Activated T-cell treated with anti-CD3 and anti-CD28 coated beads, Interleukin-2, amount 50 U/mL, for 4 hours (primary cell): Measurements from ENCODE around the gene COL5A2. TPM values are rescaled to one million over a fixed set of nuclear protein-coding genes. Genes with fewer than 3 reads are reported as not detected.

ENCODE experiments used
- ATAC-seq, 2 donors: fragments of 200-7000 bp; cut with Tn5 transposase; one replicate each; pipeline ENCODE4 v1.10.0; 2021
- DNase-seq: peaks from one replicate; pipeline ENCODE4 v3.0.0-alpha.2; 2020
- H3K27me3 Mint-ChIP-seq: one replicate; pipeline ENCODE4 v1.8.0; 2021; ENCODE audit warnings: low read depth, mixed read lengths
- H3K36me3 Mint-ChIP-seq: one replicate; pipeline ENCODE4 v1.8.0; 2022; ENCODE audit warnings: mixed read lengths; ENCODE audit not compliant: insufficient read depth
- H3K4me1 Mint-ChIP-seq: one replicate; pipeline ENCODE4 v1.8.0; 2021; ENCODE audit warnings: low read depth, mixed read lengths
- H3K4me3 Mint-ChIP-seq: one replicate; pipeline ENCODE4 v1.8.0; 2021; ENCODE audit warnings: mild to moderate bottlenecking, moderate library complexity, mixed read lengths
- H3K9me3 Mint-ChIP-seq: one replicate; pipeline ENCODE4 v1.8.0; 2021; ENCODE audit warnings: mixed read lengths
- total RNA-seq, 3 donors: library from RNA; stranded (reverse); gene quantifications; one replicate each; pipeline ENCODE4 v1.2.1, GENCODE V29; 2021

The COL5A2 gene
- 1 to 10 TPM; 2.1 to 9.5 (median 4.4) TPM for total RNA-seq

GRCh38 chr2:189179570-189179950 lies at the start of gene COL5A2:
Gene COL5A2, minus strand, starts transcription at chr2:189179761. Its CDS starts 157 bp downstream, at chr2:189179604.
- ATAC-seq (no peak), DNase-seq (no peak)
- Mint-ChIP-seq H3K4me3 (peak within 1 kb of the TSS; percentile 51), H3K4me1 (peaks cover 12% of the 10 kb centered on the region), H3K36me3 (no peaks in the 10 kb centered on the region), H3K27me3 (peaks cover 14% of the 10 kb centered on the region), H3K9me3 (no peaks in the 10 kb centered on the region)

- DNase-seq (no peak), ATAC-seq (no peak)
- no peaks in the 10 kb centered on the region for H3K27me3 Mint-ChIP-seq
- H3K4me3 Mint-ChIP-seq, result no peak overlapping the region
- no peaks in the 10 kb centered on the region for H3K36me3 Mint-ChIP-seq
- H3K4me1 Mint-ChIP-seq, result peaks cover 7% of the 10 kb centered on the region
- H3K9me3 Mint-ChIP-seq, result no peaks in the 10 kb centered on the region
These were observed 46.5 kb upstream of the COL5A2 start for GRCh38 chr2:189226017-189226416.

- H3K4me1 Mint-ChIP-seq, result peaks cover 7% of the 10 kb centered on the region
- no peak overlapping the region for H3K4me3 Mint-ChIP-seq
- no peaks in the 10 kb centered on the region for H3K27me3 Mint-ChIP-seq
- H3K36me3 Mint-ChIP-seq, result no peaks in the 10 kb centered on the region
- DNase-seq (no peak), ATAC-seq (no peak)
- no peaks in the 10 kb centered on the region for H3K9me3 Mint-ChIP-seq
These were observed 45.5 kb upstream of the COL5A2 start for GRCh38 chr2:189225032-189225431.

- H3K27me3 Mint-ChIP-seq, result no peaks in the 10 kb centered on the region
- no peak for DNase-seq
These were observed 43.0 kb upstream of the COL5A2 start for GRCh38 chr2:189222468-189223105.

GRCh38 chr2:189221811-189222467 lies 42.4 kb upstream of the COL5A2 start:
- Mint-ChIP-seq H3K9me3 (no peaks in the 10 kb centered on the region), H3K4me1 (peaks cover 9% of the 10 kb centered on the region), H3K4me3 (no peak overlapping the region), H3K27me3 (no peaks in the 10 kb centered on the region), H3K36me3 (no peaks in the 10 kb centered on the region)
- ATAC-seq (no peak), DNase-seq (no peak)

More at GRCh38 chr2:189222468-189223105, 43.0 kb upstream of the COL5A2 start:
- ATAC-seq, result no peak
- no peaks in the 10 kb centered on the region for H3K36me3 Mint-ChIP-seq
- H3K9me3 Mint-ChIP-seq, result no peaks in the 10 kb centered on the region
- H3K4me1 Mint-ChIP-seq, result peaks cover 9% of the 10 kb centered on the region
- H3K4me3 Mint-ChIP-seq, result no peak overlapping the region

- Mint-ChIP-seq H3K4me1 (peaks cover 3% of the 10 kb centered on the region), H3K36me3 (no peaks in the 10 kb centered on the region), H3K27me3 (no peaks in the 10 kb centered on the region), H3K9me3 (no peaks in the 10 kb centered on the region), H3K4me3 (no peak overlapping the region)
- DNase-seq, result no peak
- no peak for ATAC-seq
These were observed 38.7 kb upstream of the COL5A2 start for GRCh38 chr2:189218236-189218635.

GRCh38 chr2:189217541-189217940 lies 38.0 kb upstream of the COL5A2 start:
- Mint-ChIP-seq H3K36me3 (no peaks in the 10 kb centered on the region), H3K4me1 (peaks cover 1% of the 10 kb centered on the region), H3K27me3 (no peaks in the 10 kb centered on the region)

GRCh38 chr2:189217051-189217450 lies 37.5 kb upstream of the COL5A2 start:
- ATAC-seq (no peak), DNase-seq (no peak)
- H3K36me3 Mint-ChIP-seq, result no peaks in the 10 kb centered on the region
- H3K4me1 Mint-ChIP-seq, result peaks cover 1% of the 10 kb centered on the region
- no peak overlapping the region for H3K4me3 Mint-ChIP-seq
- H3K27me3 Mint-ChIP-seq, result no peaks in the 10 kb centered on the region
- H3K9me3 Mint-ChIP-seq, result no peaks in the 10 kb centered on the region

More at GRCh38 chr2:189217541-189217940, 38.0 kb upstream of the COL5A2 start:
- no peaks in the 10 kb centered on the region for H3K9me3 Mint-ChIP-seq
- no peak for DNase-seq
- no peak overlapping the region for H3K4me3 Mint-ChIP-seq
- no peak for ATAC-seq

GRCh38 chr2:189214484-189214883 lies 34.9 kb upstream of the COL5A2 start:
- no peaks in the 10 kb centered on the region for H3K36me3 Mint-ChIP-seq
- peaks cover 7% of the 10 kb centered on the region for H3K4me1 Mint-ChIP-seq
- no peak overlapping the region for H3K4me3 Mint-ChIP-seq

GRCh38 chr2:189213250-189213649 lies 33.7 kb upstream of the COL5A2 start:
- no peak for DNase-seq
- Mint-ChIP-seq H3K4me3 (no peak overlapping the region), H3K36me3 (no peaks in the 10 kb centered on the region), H3K27me3 (no peaks in the 10 kb centered on the region), H3K4me1 (peaks cover 7% of the 10 kb centered on the region), H3K9me3 (no peaks in the 10 kb centered on the region)
- ATAC-seq, result no peak

More at GRCh38 chr2:189214484-189214883, 34.9 kb upstream of the COL5A2 start:
- Mint-ChIP-seq H3K9me3 (no peaks in the 10 kb centered on the region), H3K27me3 (no peaks in the 10 kb centered on the region)
- DNase-seq, result no peak
- no peak for ATAC-seq

GRCh38 chr2:189210250-189211087 lies 30.9 kb upstream of the COL5A2 start:
- H3K36me3 Mint-ChIP-seq, result no peaks in the 10 kb centered on the region
- H3K9me3 Mint-ChIP-seq, result no peaks in the 10 kb centered on the region
- ATAC-seq (peak; percentile 48 to 62), DNase-seq (no peak)
- H3K27me3 Mint-ChIP-seq, result no peaks in the 10 kb centered on the region
- H3K4me1 Mint-ChIP-seq, result peaks cover 6% of the 10 kb centered on the region
- H3K4me3 Mint-ChIP-seq, result no peak overlapping the region

GRCh38 chr2:189208254-189208653 lies 28.7 kb upstream of the COL5A2 start:
- no peak overlapping the region for H3K4me3 Mint-ChIP-seq
- H3K9me3 Mint-ChIP-seq, result no peaks in the 10 kb centered on the region
- no peaks in the 10 kb centered on the region for H3K27me3 Mint-ChIP-seq
- no peak for ATAC-seq
- DNase-seq, result no peak
- peaks cover 20% of the 10 kb centered on the region for H3K4me1 Mint-ChIP-seq
- no peaks in the 10 kb centered on the region for H3K36me3 Mint-ChIP-seq

GRCh38 chr2:189204322-189204941 lies 24.9 kb upstream of the COL5A2 start:
- H3K4me3 Mint-ChIP-seq, result peak overlapping the region; percentile 55
- H3K36me3 Mint-ChIP-seq, result no peaks in the 10 kb centered on the region
- no peaks in the 10 kb centered on the region for H3K9me3 Mint-ChIP-seq
- no peaks in the 10 kb centered on the region for H3K27me3 Mint-ChIP-seq
- peaks cover 15% of the 10 kb centered on the region for H3K4me1 Mint-ChIP-seq
- DNase-seq (no peak), ATAC-seq (peak; percentile 46 to 66)

- Mint-ChIP-seq H3K27me3 (no peaks in the 10 kb centered on the region), H3K36me3 (no peaks in the 10 kb centered on the region), H3K9me3 (no peaks in the 10 kb centered on the region), H3K4me1 (peaks cover 15% of the 10 kb centered on the region), H3K4me3 (no peak overlapping the region)
- no peak for ATAC-seq
- no peak for DNase-seq
These were observed 23.7 kb upstream of the COL5A2 start for GRCh38 chr2:189203177-189203799.
